Measurements from ENCODE around the gene HDAC5.

The HDAC5 gene

DNA sequence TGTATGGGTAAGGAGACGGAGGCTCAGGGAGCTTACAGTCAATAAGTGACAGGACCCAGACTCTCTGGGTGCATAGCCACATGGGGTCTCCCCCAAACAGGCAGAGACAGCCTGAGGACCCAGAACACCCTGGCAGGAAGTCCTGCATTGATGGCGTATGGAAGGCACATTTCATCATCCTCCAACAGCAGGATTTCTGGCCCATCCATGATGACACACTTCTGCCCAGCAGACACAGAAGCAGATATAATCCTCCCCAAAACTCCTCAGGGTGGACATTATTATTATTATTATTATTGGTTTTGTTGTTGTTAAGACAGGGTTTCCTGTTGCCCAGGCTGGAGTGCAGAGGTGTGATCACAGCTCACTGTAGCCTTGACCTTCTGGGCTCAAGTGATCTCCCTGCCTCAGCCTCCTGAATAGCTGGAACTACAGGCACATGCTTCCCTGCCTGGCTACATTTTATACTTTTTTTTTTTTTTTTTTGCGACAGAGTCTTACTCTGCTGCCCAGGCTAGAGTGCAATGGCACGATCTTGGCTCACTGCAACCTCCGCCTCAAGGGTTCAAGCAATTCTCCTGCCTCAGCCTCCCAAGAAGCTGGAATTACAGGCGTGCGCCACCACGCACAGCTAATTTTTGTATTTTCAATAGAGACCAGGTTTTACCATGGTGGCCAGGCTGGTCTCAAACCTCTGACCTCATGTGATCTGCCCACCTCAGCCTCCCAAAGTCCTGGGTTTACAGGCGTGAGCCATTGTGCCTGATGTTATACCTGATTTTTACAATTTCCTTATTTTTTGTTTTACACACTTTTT, 11.5 kb upstream of the HDAC5 start:
- TF ChIP-seq ZNF362 (tag by site-specific recombination; IDR thresholded peaks at IDR 0.05) (no peak), ZIC2 (tag by site-specific recombination; IDR thresholded peaks at IDR 0.05) (peak; percentile 70), ZNF530 (tag by site-specific recombination; IDR thresholded peaks at IDR 0.05; ENCODE audit: low read depth) (no peak), ZBTB6 (tag by site-specific recombination; IDR thresholded peaks at IDR 0.05) (no peak), SCRT2 (tag by site-specific recombination; IDR thresholded peaks at IDR 0.05) (no peak), ZNF335 (tag by site-specific recombination; conservative IDR thresholded peaks at IDR 0.05) (peak; percentile 19; the same call in 1 of the 2 replicates), ZNF311 (tag by site-specific recombination; IDR thresholded peaks at IDR 0.05; ENCODE audit: borderline replicate concordance) (no peak)
- Histone ChIP-seq H3K9me3 (ENCODE audit: control insufficient read depth, insufficient read depth, low read depth, low read length) (no peaks in the 10 kb centered on the region), H3K27ac (ENCODE audit: extremely low read depth, low read depth, low read length) (no peak overlapping the region), H3K36me3 (ENCODE audit: control insufficient read depth in 2 of 2, insufficient read depth in 1 of 2, low read length in 2 of 2) (no peaks in the 10 kb centered on the region), H3K4me1 (ENCODE audit: control insufficient read depth, insufficient read depth, low read length) (peaks cover 11% of the 10 kb centered on the region), H3K4me3 (ENCODE audit: low read depth, low read length) (no peak overlapping the region)
- CTCF ChIA-PET: interaction anchor here (0.6 to 0.9 kb wide), 3 partner anchors 34 to 224 kb away, joined by 3 read pairs; no protein-coding TSS in a partner anchor
- POLR2A ChIA-PET: interaction anchor here (1.2 kb wide), 1 partner anchor 11 kb away, joined by 6 read pairs; the partner anchor contains the start of gene HDAC5

GRCh38 chr17:44133918-44134476, 10.6 kb upstream of the HDAC5 start:
- no peak for TF ChIP-seq ZNF433 (tag by site-specific recombination; IDR thresholded peaks at IDR 0.05; ENCODE audit: low read depth)
- TF ChIP-seq ZBTB6 (tag by site-specific recombination; IDR thresholded peaks at IDR 0.05): no peak
- TF ChIP-seq, protein P1, sequence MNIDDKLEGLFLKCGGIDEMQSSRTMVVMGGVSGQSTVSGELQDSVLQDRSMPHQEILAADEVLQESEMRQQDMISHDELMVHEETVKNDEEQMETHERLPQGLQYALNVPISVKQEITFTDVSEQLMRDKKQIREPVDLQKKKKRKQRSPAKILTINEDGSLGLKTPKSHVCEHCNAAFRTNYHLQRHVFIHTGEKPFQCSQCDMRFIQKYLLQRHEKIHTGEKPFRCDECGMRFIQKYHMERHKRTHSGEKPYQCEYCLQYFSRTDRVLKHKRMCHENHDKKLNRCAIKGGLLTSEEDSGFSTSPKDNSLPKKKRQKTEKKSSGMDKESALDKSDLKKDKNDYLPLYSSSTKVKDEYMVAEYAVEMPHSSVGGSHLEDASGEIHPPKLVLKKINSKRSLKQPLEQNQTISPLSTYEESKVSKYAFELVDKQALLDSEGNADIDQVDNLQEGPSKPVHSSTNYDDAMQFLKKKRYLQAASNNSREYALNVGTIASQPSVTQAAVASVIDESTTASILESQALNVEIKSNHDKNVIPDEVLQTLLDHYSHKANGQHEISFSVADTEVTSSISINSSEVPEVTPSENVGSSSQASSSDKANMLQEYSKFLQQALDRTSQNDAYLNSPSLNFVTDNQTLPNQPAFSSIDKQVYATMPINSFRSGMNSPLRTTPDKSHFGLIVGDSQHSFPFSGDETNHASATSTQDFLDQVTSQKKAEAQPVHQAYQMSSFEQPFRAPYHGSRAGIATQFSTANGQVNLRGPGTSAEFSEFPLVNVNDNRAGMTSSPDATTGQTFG (tag by site-specific recombination; IDR thresholded peaks at IDR 0.05; ENCODE audit: borderline replicate concordance): no peak
- TF ChIP-seq ZBTB17 (tag by site-specific recombination; IDR thresholded peaks at IDR 0.05): peak; percentile 81
- TF ChIP-seq, protein P2, sequence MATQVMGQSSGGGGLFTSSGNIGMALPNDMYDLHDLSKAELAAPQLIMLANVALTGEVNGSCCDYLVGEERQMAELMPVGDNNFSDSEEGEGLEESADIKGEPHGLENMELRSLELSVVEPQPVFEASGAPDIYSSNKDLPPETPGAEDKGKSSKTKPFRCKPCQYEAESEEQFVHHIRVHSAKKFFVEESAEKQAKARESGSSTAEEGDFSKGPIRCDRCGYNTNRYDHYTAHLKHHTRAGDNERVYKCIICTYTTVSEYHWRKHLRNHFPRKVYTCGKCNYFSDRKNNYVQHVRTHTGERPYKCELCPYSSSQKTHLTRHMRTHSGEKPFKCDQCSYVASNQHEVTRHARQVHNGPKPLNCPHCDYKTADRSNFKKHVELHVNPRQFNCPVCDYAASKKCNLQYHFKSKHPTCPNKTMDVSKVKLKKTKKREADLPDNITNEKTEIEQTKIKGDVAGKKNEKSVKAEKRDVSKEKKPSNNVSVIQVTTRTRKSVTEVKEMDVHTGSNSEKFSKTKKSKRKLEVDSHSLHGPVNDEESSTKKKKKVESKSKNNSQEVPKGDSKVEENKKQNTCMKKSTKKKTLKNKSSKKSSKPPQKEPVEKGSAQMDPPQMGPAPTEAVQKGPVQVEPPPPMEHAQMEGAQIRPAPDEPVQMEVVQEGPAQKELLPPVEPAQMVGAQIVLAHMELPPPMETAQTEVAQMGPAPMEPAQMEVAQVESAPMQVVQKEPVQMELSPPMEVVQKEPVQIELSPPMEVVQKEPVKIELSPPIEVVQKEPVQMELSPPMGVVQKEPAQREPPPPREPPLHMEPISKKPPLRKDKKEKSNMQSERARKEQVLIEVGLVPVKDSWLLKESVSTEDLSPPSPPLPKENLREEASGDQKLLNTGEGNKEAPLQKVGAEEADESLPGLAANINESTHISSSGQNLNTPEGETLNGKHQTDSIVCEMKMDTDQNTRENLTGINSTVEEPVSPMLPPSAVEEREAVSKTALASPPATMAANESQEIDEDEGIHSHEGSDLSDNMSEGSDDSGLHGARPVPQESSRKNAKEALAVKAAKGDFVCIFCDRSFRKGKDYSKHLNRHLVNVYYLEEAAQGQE (tag by site-specific recombination; IDR thresholded peaks at IDR 0.05): no peak
- no peak for TF ChIP-seq ZNF768 (tag by site-specific recombination; IDR thresholded peaks at IDR 0.05)
- TF ChIP-seq IKZF3 (tag by site-specific recombination; IDR thresholded peaks at IDR 0.05): peak; percentile 37; the same call in 1 of the 2 replicates
- no peak for TF ChIP-seq ZNF596 (tag by site-specific recombination; IDR thresholded peaks at IDR 0.05)
- TF ChIP-seq ZBTB1 (tag by site-specific recombination; IDR thresholded peaks at IDR 0.05): no peak
- TF ChIP-seq ZNF791 (tag by site-specific recombination; IDR thresholded peaks at IDR 0.05): no peak
- H3K4me3 ChIP-seq (ENCODE audit: low read depth, low read length): no peak overlapping the region
- ChIA-PET CTCF (interaction anchor here (0.5 to 2.3 kb wide), 4 partner anchors 11 to 223 kb away, joined by 3 to 7 read pairs (median 4); no protein-coding TSS in a partner anchor), POLR2A (interaction anchor here (0.6 to 1.4 kb wide), 2 partner anchors 10 to 188 kb away, joined by 4 to 8 read pairs; partner anchors contain the start of gene HDAC5)
- no peak overlapping the region for H3K27ac ChIP-seq (ENCODE audit: extremely low read depth, low read depth, low read length)
- peaks cover 11% of the 10 kb centered on the region for H3K4me1 ChIP-seq (ENCODE audit: control insufficient read depth, insufficient read depth, low read length)
- no peaks in the 10 kb centered on the region for H3K36me3 ChIP-seq (ENCODE audit: control insufficient read depth in 2 of 2, insufficient read depth in 1 of 2, low read length in 2 of 2)
- no peaks in the 10 kb centered on the region for H3K9me3 ChIP-seq (ENCODE audit: control insufficient read depth, insufficient read depth, low read depth, low read length)
